T-helper 17 cell (primary cell): ENCODE measurements around the gene ZNF236. TPM values are rescaled to one million over a fixed set of nuclear protein-coding genes. Genes with fewer than 3 reads are reported as not detected.
"Not testable (repeated sequence)": the region's sequence is repeated elsewhere in the genome, so short reads cannot be mapped to it uniquely, and the experiment has no call there.

ENCODE experiments used
- ATAC-seq: fragments of 150-1000 bp; cut with Tn5 transposase; 2 replicates; pipeline ENCODE4 v1.10.0; 2021; ENCODE audit warnings: mild to moderate bottlenecking, moderate library complexity
- DNase-seq, 3 donors: peaks; one replicate each; pipeline versions ENCODE4 v3.0.0 to v3.0.0-alpha.2; 2020 to 2021
- H3K9me3 ChIP-seq: one replicate; pipeline ENCODE4 v1.7.0; 2013; ENCODE audit warnings: low read length, mild to moderate bottlenecking; ENCODE audit not compliant: control insufficient read depth, poor library complexity, severe bottlenecking
- H3K27ac Mint-ChIP-seq: one replicate; pipeline ENCODE4 v1.8.0; 2022; ENCODE audit warnings: mild to moderate bottlenecking, moderate library complexity, mixed read lengths
- H3K27me3 Mint-ChIP-seq: one replicate; pipeline ENCODE4 v1.8.0; 2022; ENCODE audit warnings: mixed read lengths
- H3K36me3 Mint-ChIP-seq: one replicate; pipeline ENCODE4 v1.8.0; 2022; ENCODE audit warnings: low read depth, mixed read lengths
- H3K4me1 Mint-ChIP-seq: one replicate; pipeline ENCODE4 v1.8.0; 2022; ENCODE audit warnings: mild to moderate bottlenecking, mixed read lengths
- H3K4me3 Mint-ChIP-seq: one replicate; pipeline ENCODE4 v1.8.0; 2022; ENCODE audit warnings: mild to moderate bottlenecking, moderate library complexity, mixed read lengths
- total RNA-seq, 4 donors: library from RNA in 2 of 4; stranded (reverse) in 2 of 4; gene quantifications; one replicate each; pipeline ENCODE4 v1.2.3 and lab custom pipeline; 2022 to 2026

Gene ZNF236
- total RNA-seq, 2 donors from 2014 or later: 29.5 to 29.9 TPM

- no peak overlapping the region for H3K4me3 Mint-ChIP-seq
- no peak for DNase-seq
- peaks cover 6% of the 10 kb centered on the region for H3K4me1 Mint-ChIP-seq
- H3K27ac Mint-ChIP-seq: peak overlapping the region; percentile 70
- H3K36me3 Mint-ChIP-seq: no peaks in the 10 kb centered on the region
- ATAC-seq: no peak
- no peaks in the 10 kb centered on the region for H3K9me3 ChIP-seq
- peaks cover 14% of the 10 kb centered on the region for H3K27me3 Mint-ChIP-seq
Observed at GRCh38 chr18:76805221-76805620, 17.1 kb upstream of the ZNF236 start.

GRCh38 chr18:76806301-76806700, 16.1 kb upstream of the ZNF236 start:
- H3K36me3 Mint-ChIP-seq: no peaks in the 10 kb centered on the region

DNA sequence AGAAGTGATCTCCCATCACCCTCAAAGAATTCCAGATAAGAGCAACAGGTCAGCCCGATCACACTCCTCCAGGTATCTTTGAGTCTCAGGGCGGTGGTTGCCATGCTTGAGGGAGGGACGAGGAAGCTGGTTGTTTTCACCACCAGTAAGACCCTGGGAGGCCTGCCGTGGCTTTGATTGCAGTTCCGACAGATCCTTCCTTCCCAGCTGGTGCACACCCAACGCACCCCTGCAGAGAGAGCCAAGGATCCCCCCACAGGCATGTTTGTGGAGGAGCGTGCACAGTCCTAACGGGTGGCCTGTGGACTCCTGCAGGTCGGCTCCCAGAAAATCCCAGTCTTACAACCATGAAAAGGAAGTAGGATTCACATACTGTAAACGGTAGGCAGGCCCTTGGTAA, 13.8 kb upstream of the ZNF236 start:
- ATAC-seq (no peak), DNase-seq (no peak)
- Mint-ChIP-seq H3K36me3 (no peaks in the 10 kb centered on the region), H3K4me1 (peaks cover 5% of the 10 kb centered on the region), H3K27me3 (no peaks in the 10 kb centered on the region), H3K4me3 (no peak overlapping the region), H3K27ac (no peak overlapping the region)
- no peaks in the 10 kb centered on the region for H3K9me3 ChIP-seq

More at GRCh38 chr18:76806301-76806700, 16.1 kb upstream of the ZNF236 start:
- ATAC-seq: no peak
- no peak overlapping the region for H3K4me3 Mint-ChIP-seq
- H3K27ac Mint-ChIP-seq: no peak overlapping the region
- H3K27me3 Mint-ChIP-seq: peaks cover 8% of the 10 kb centered on the region
- no peaks in the 10 kb centered on the region for H3K9me3 ChIP-seq
- H3K4me1 Mint-ChIP-seq: peaks cover 7% of the 10 kb centered on the region
- DNase-seq: no peak

DNA sequence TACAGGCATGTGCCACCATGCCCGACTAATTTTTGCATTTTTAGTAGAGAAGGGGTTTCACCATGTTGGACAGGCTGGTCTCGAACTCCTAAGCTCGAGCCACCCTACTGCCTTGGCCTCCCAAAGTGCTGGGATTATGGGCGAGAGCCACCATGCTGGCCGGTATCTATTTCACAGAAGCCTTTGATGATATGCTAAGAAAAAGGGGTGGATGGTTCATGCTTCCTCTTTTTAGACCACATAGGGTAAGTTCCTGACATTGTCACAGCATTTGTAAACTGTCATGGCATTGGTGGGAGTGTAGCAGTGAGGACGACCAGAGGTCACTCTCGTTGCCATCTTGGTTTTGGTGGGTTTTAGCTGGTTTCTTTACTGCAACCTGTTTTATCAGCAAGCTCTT, 10.8 kb upstream of the ZNF236 start:
- not testable (repeated sequence) for H3K36me3 Mint-ChIP-seq, ATAC-seq, H3K27ac Mint-ChIP-seq, DNase-seq, H3K4me1 Mint-ChIP-seq, H3K4me3 Mint-ChIP-seq, H3K27me3 Mint-ChIP-seq, H3K9me3 ChIP-seq

GRCh38 chr18:76814256-76814655, 8.1 kb upstream of the ZNF236 start:
- H3K27ac Mint-ChIP-seq: no peak overlapping the region
- ATAC-seq: no peak
- H3K36me3 Mint-ChIP-seq: peaks cover 2% of the 10 kb centered on the region
- H3K27me3 Mint-ChIP-seq: no peaks in the 10 kb centered on the region
- peaks cover 13% of the 10 kb centered on the region for H3K4me1 Mint-ChIP-seq
- H3K4me3 Mint-ChIP-seq: no peak overlapping the region
- no peaks in the 10 kb centered on the region for H3K9me3 ChIP-seq
- DNase-seq: no peak

DNA sequence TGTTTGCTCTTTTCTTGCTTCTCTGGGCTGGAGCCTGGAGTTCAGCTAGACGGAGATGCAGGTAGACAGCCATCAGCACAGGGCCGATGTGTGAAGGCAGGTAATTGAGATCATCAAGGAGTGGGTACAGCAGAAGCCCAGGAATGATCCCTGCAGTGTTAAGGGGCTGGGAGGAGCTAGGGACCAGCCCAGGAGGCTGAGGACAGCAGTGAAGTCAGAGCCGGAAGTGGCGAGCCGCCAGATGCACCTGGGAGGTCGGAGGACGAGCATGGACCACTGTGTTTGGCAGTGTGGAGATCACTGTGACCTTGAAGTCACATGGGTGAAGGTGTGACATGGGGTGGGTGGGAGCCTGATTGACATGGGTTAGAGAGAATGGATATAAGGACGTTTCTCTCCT, 6.2 kb upstream of the ZNF236 start:
- H3K27ac Mint-ChIP-seq: no peak overlapping the region
- no peak overlapping the region for H3K4me3 Mint-ChIP-seq
- H3K9me3 ChIP-seq: no peaks in the 10 kb centered on the region
- H3K27me3 Mint-ChIP-seq: no peaks in the 10 kb centered on the region
- no peak for DNase-seq
- ATAC-seq: no peak
- H3K4me1 Mint-ChIP-seq: peaks cover 24% of the 10 kb centered on the region
- peaks cover 2% of the 10 kb centered on the region for H3K36me3 Mint-ChIP-seq

- no peak for DNase-seq
- H3K9me3 ChIP-seq: no peaks in the 10 kb centered on the region
- H3K4me3 Mint-ChIP-seq: no peak overlapping the region
- peaks cover 26% of the 10 kb centered on the region for H3K4me1 Mint-ChIP-seq
- peaks cover 2% of the 10 kb centered on the region for H3K36me3 Mint-ChIP-seq
- H3K27ac Mint-ChIP-seq: peak overlapping the region; percentile 41
- no peak for ATAC-seq
- H3K27me3 Mint-ChIP-seq: no peaks in the 10 kb centered on the region
Observed at GRCh38 chr18:76817888-76818611, 4.3 kb upstream of the ZNF236 start.

- H3K27ac Mint-ChIP-seq: no peak overlapping the region
- H3K36me3 Mint-ChIP-seq: peaks cover 2% of the 10 kb centered on the region
Observed at GRCh38 chr18:76819411-76820136, 2.8 kb upstream of the ZNF236 start.

GRCh38 chr18:76821356-76821874, 942 bp upstream of the ZNF236 start:
- Mint-ChIP-seq H3K4me1 (peaks cover 35% of the 10 kb centered on the region), H3K36me3 (no peaks in the 10 kb centered on the region), H3K4me3 (peak overlapping the region; percentile 90), H3K27me3 (no peaks in the 10 kb centered on the region), H3K27ac (peak overlapping the region; percentile 92)
- ATAC-seq (no peak), DNase-seq (no peak)
- H3K9me3 ChIP-seq: no peaks in the 10 kb centered on the region

More at GRCh38 chr18:76819411-76820136, 2.8 kb upstream of the ZNF236 start:
- DNase-seq (no peak), ATAC-seq (no peak)
- Mint-ChIP-seq H3K4me3 (peak overlapping the region; percentile 62), H3K27me3 (no peaks in the 10 kb centered on the region), H3K4me1 (peaks cover 35% of the 10 kb centered on the region)
- no peaks in the 10 kb centered on the region for H3K9me3 ChIP-seq

- ATAC-seq: peak; percentile 72
- H3K4me1 Mint-ChIP-seq: peaks cover 35% of the 10 kb centered on the region
- H3K9me3 ChIP-seq: no peaks in the 10 kb centered on the region
Observed at GRCh38 chr18:76821875-76822505, 367 bp upstream of the ZNF236 start.

DNA sequence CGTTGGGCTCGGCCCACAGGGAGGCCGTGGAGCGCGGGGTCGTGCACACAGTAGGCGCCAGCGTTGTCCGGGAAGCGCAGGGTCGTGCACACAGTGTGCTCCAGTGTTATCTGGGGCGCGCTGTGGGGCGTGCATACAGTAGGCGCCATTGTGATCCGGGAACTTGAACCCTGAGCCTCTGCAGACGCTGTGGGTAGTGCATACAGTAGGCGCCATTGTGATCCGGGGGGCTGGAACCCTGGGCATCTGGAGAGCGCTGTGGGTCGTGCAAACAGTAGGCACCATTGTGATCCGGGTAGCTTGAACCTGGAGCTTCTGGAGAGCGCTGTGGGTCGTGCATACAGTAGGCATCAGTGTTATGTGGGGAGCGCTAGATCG, 793 bp downstream of the ZNF236 start:
- Mint-ChIP-seq H3K27ac (peak overlapping the region; percentile 14), H3K36me3 (no peaks in the 10 kb centered on the region), H3K27me3 (no peaks in the 10 kb centered on the region), H3K4me1 (peaks cover 42% of the 10 kb centered on the region), H3K4me3 (peak overlapping the region; percentile 83)
- no peak for ATAC-seq
- DNase-seq: peak in 1 of 3 donors; percentile 9
- no peaks in the 10 kb centered on the region for H3K9me3 ChIP-seq

More at GRCh38 chr18:76821875-76822505, 367 bp upstream of the ZNF236 start:
- peak overlapping the region; percentile 92 for H3K27ac Mint-ChIP-seq
- H3K36me3 Mint-ChIP-seq: no peaks in the 10 kb centered on the region
- peak; percentile 51 to 64 (median 58) for DNase-seq
- peak overlapping the region; percentile 90 for H3K4me3 Mint-ChIP-seq
- H3K27me3 Mint-ChIP-seq: no peaks in the 10 kb centered on the region

DNA sequence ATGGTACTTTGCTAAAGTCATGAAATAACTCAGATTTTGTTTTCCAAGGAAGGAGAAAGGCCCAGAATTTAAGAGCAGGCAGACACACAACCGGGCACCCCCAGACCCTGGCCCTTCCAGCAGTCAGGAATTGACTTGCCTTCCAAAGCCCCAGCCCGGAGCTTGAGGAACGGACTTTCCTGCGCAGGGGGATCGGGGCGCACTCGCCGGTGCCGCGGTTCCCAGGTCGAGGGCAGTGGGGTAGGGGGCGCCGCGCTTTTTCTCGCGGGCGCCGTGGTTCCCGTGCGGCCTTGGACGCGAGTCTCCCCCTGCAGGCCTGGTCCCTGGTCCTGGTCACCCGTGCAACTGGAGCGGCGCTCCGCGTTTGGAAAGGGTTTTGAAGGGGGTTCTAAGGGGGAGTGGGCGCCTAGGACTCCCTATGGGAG, 1.2 kb downstream of the ZNF236 start:
- no peaks in the 10 kb centered on the region for H3K27me3 Mint-ChIP-seq
- no peaks in the 10 kb centered on the region for H3K9me3 ChIP-seq
- H3K27ac Mint-ChIP-seq: peak overlapping the region; percentile 83
- H3K36me3 Mint-ChIP-seq: no peaks in the 10 kb centered on the region
- no peak for ATAC-seq
- peaks cover 38% of the 10 kb centered on the region for H3K4me1 Mint-ChIP-seq
- H3K4me3 Mint-ChIP-seq: peak overlapping the region; percentile 83
- DNase-seq: no peak

- peaks cover 37% of the 10 kb centered on the region for H3K4me1 Mint-ChIP-seq
Observed at GRCh38 chr18:76824145-76824676, 1.9 kb downstream of the ZNF236 start.

More at GRCh38 chr18:76824145-76824676, 1.9 kb downstream of the ZNF236 start:
- DNase-seq: no peak
- no peaks in the 10 kb centered on the region for H3K9me3 ChIP-seq
- Mint-ChIP-seq H3K4me3 (peak overlapping the region; percentile 66), H3K36me3 (no peaks in the 10 kb centered on the region), H3K27me3 (no peaks in the 10 kb centered on the region), H3K27ac (peak overlapping the region; percentile 83)
- ATAC-seq: no peak
